H1 (cell line): ENCODE data around the gene GSTM3. TPM values are rescaled to one million over a fixed set of nuclear protein-coding genes. Genes with fewer than 3 reads are reported as not detected.

Experiments
- CTCF ChIA-PET: fragments of 300-600 bp; sonication (Branson Sonifier 250); formaldehyde crosslinking; loops from one replicate; lab custom pipeline; 2021; ENCODE audit not compliant: partially characterized antibody; lab: Charles Lee
- POLR2A ChIA-PET: fragments of 300-600 bp; sonication (Branson Sonifier 250); formaldehyde crosslinking; loops from one replicate; lab custom pipeline; 2021; ENCODE audit warnings: inconsistent platforms; ENCODE audit not compliant: partially characterized antibody; lab: Charles Lee
- DNase-seq, 2 experiments: peaks; one replicate each; pipeline versions ENCODE4 v3.0.0 to v3.0.0-alpha.2; 2010 to 2022; ENCODE audit warnings: low spot score in 2 of 2, low read depth in 1 of 2, mixed read lengths in 1 of 2
- FAIRE-seq: peaks from 2 replicates; lab custom pipeline; 2011; peaks lifted over from hg19 to GRCh38; lab: Jason Lieb, UNC
- H2AFZ ChIP-seq: 2 replicates; pipeline ENCODE4 v1.8.1; 2012; ENCODE audit warnings: low read length, inconsistent platforms
- H2AK5ac ChIP-seq: 2 replicates; pipeline ENCODE4 v1.6.1; 2013; ENCODE audit warnings: low read depth, low read length
- H2BK120ac ChIP-seq: replicated peaks from 2 replicates; pipeline ENCODE3; 2013; ENCODE audit warnings: low read depth, low read length, inconsistent platforms
- H2BK12ac ChIP-seq: 2 replicates; pipeline ENCODE4 v1.6.1; 2013; ENCODE audit warnings: low read depth, low read length
- H2BK15ac ChIP-seq: 2 replicates; pipeline ENCODE4 v1.6.1; 2013; ENCODE audit warnings: low read length
- H2BK20ac ChIP-seq: 2 replicates; pipeline ENCODE4 v1.6.1; 2013; ENCODE audit warnings: low read length
- H2BK5ac ChIP-seq: 2 replicates; pipeline ENCODE4 v1.6.1; 2013; ENCODE audit warnings: low read depth, low read length
- H3K14ac ChIP-seq: 2 replicates; pipeline ENCODE4 v1.6.1; 2013; ENCODE audit warnings: inconsistent platforms; ENCODE audit not compliant: insufficient read length
- H3K18ac ChIP-seq: 2 replicates; pipeline ENCODE4 v1.6.1; 2013; ENCODE audit warnings: low read length; ENCODE audit errors: extremely low read depth
- H3K23ac ChIP-seq: 2 replicates; pipeline ENCODE4 v1.6.1; 2013; ENCODE audit warnings: inconsistent platforms; ENCODE audit not compliant: insufficient read length
- H3K23me2 ChIP-seq: 2 replicates; pipeline ENCODE4 v1.6.1; 2013; ENCODE audit warnings: low read depth, low read length
- H3K27ac ChIP-seq: 2 replicates; pipeline ENCODE4 v1.6.1; 2011; ENCODE audit warnings: low read depth, low read length, inconsistent platforms
- H3K27me3 ChIP-seq, 4 experiments: replicated peaks in 1 of 4; 1 replicate in 1 of 4; 2 replicates in 3 of 4; pipeline versions ENCODE4 v1.6.1 to v1.8.1; 2011 to 2013; ENCODE audit warnings: low read length in 3 of 4, mild to moderate bottlenecking in 3 of 4, inconsistent platforms in 2 of 4, mixed read lengths in 2 of 4, moderate library complexity in 1 of 4; ENCODE audit not compliant: control insufficient read depth in 3 of 4, insufficient read depth in 3 of 4; ENCODE audit errors: extremely low read depth in 1 of 4
- H3K36me3 ChIP-seq, 4 experiments: 2 replicates each; pipeline versions ENCODE4 v1.6.1 to v1.8.1; 2011 to 2013; ENCODE audit warnings: mild to moderate bottlenecking in 4 of 4, low read length in 3 of 4, moderate library complexity in 2 of 4, control low read depth in 1 of 4, inconsistent platforms in 1 of 4; ENCODE audit not compliant: insufficient read depth in 4 of 4, control insufficient read depth in 2 of 4
- H3K4ac ChIP-seq: replicated peaks from 2 replicates; pipeline ENCODE3; 2013; ENCODE audit warnings: low read length, low read depth, mixed read lengths, inconsistent platforms; ENCODE audit not compliant: insufficient read length
- H3K4me1 ChIP-seq, 4 experiments: replicated peaks in 1 of 4; 1 replicate in 1 of 4; 2 replicates in 3 of 4; pipeline versions ENCODE4 v1.6.1 to v1.8.1; 2011 to 2013; ENCODE audit warnings: low read length in 3 of 4, inconsistent platforms in 2 of 4, mixed read lengths in 1 of 4; ENCODE audit not compliant: insufficient read depth in 4 of 4, control insufficient read depth in 3 of 4
- H3K4me2 ChIP-seq, 2 experiments: 2 replicates each; pipeline versions ENCODE4 v1.6.1 to v1.8.1; 2011 to 2013; ENCODE audit warnings: low read depth in 2 of 2, low read length in 2 of 2, control low read depth in 1 of 2, inconsistent platforms in 1 of 2, mild to moderate bottlenecking in 1 of 2; ENCODE audit not compliant: insufficient read depth in 1 of 2
- H3K4me3 ChIP-seq, 4 experiments: fragments of 200-600, 300-600 bp in 1 of 4; sonication (generic), shearing (Covaris generic), sonication (Bioruptor Twin) in 1 of 4; 2 replicates each; pipeline versions ENCODE4 v1.5.1 to v1.8.1; 2011 to 2016; ENCODE audit warnings: low read length in 4 of 4, low read depth in 3 of 4, control low read depth in 2 of 4, inconsistent platforms in 2 of 4, mild to moderate bottlenecking in 2 of 4, mixed read lengths in 1 of 4, moderate library complexity in 1 of 4; ENCODE audit not compliant: insufficient read depth in 2 of 4; ENCODE audit errors: extremely low read depth in 1 of 4
- H3K56ac ChIP-seq: replicated peaks from 2 replicates; pipeline ENCODE3; 2013; ENCODE audit warnings: low read depth, mild to moderate bottlenecking, mixed read lengths, low read length, inconsistent platforms; ENCODE audit not compliant: insufficient read length
- H3K79me1 ChIP-seq: 2 replicates; pipeline ENCODE4 v1.6.1; 2013; ENCODE audit warnings: low read depth, low read length, control low read depth
- H3K79me2 ChIP-seq, 2 experiments: 2 replicates each; pipeline versions ENCODE4 v1.6.1 to v1.8.1; 2012 to 2013; ENCODE audit warnings: low read length in 2 of 2, mild to moderate bottlenecking in 2 of 2, inconsistent platforms in 1 of 2; ENCODE audit not compliant: insufficient read depth in 2 of 2, control insufficient read depth in 1 of 2
- H3K9ac ChIP-seq, 4 experiments: replicated peaks in 1 of 4; 1 replicate in 1 of 4; 2 replicates in 3 of 4; pipeline versions ENCODE4 v1.6.1 to v1.8.1; 2011 to 2013; ENCODE audit warnings: low read depth in 3 of 4, low read length in 3 of 4, control low read depth in 2 of 4, mild to moderate bottlenecking in 2 of 4, moderate library complexity in 2 of 4, inconsistent platforms in 1 of 4; ENCODE audit errors: extremely low read depth in 1 of 4
- H3K9me3 ChIP-seq, 2 experiments: 2 replicates each; pipeline versions ENCODE4 v1.6.1 to v1.8.1; 2012 to 2013; ENCODE audit warnings: mild to moderate bottlenecking in 2 of 2, moderate library complexity in 2 of 2, control low read depth in 1 of 2, inconsistent platforms in 1 of 2, low read depth in 1 of 2, low read length in 1 of 2, mixed read lengths in 1 of 2; ENCODE audit not compliant: insufficient read depth in 2 of 2
- H4K20me1 ChIP-seq, 2 experiments: replicated peaks in 1 of 2; 2 replicates each; pipeline versions ENCODE3 to v1.8.1; 2011 to 2013; ENCODE audit warnings: inconsistent platforms in 2 of 2, low read length in 2 of 2, mild to moderate bottlenecking in 1 of 2; ENCODE audit not compliant: insufficient read depth in 2 of 2, control insufficient read depth in 1 of 2
- H4K5ac ChIP-seq: 2 replicates; pipeline ENCODE4 v1.6.1; 2013; ENCODE audit warnings: low read length, low read depth, mixed read lengths, inconsistent platforms; ENCODE audit not compliant: insufficient read length
- H4K8ac ChIP-seq: 2 replicates; pipeline ENCODE4 v1.8.0; 2013; ENCODE audit warnings: mild to moderate bottlenecking, moderate library complexity, low read length, inconsistent platforms; ENCODE audit not compliant: insufficient read depth; ENCODE audit errors: extremely low read depth
- H4K91ac ChIP-seq: replicated peaks from 2 replicates; pipeline ENCODE3; 2013; ENCODE audit warnings: low read length, mixed read lengths, inconsistent platforms; ENCODE audit not compliant: insufficient read length
- ASH2L ChIP-seq: fragments of 200-600, 300-600 bp; sonication (generic); IDR thresholded peaks from one replicate; pipeline ENCODE4 v1.7.1; 2017; ENCODE audit warnings: low read length
- CBX8 ChIP-seq: fragments of 300-800, 300-1000 bp; sonication (generic); IDR thresholded peaks from 2 replicates; pipeline ENCODE4 v1.7.1; 2016; ENCODE audit warnings: low read depth, low read length, borderline replicate concordance
- HDAC2 ChIP-seq, 2 experiments: fragments of 300-600 bp in 1 of 2; sonication (generic) in 1 of 2; IDR thresholded peaks; 2 replicates each; pipeline ENCODE4 v1.6.1; 2011 to 2012; ENCODE audit warnings: low read depth in 2 of 2, low read length in 2 of 2, mild to moderate bottlenecking in 2 of 2, moderate library complexity in 2 of 2, borderline replicate concordance in 1 of 2, inconsistent platforms in 1 of 2
- NRF1 ChIP-seq: IDR thresholded peaks from 2 replicates; pipeline ENCODE4 v1.6.1; 2011; ENCODE audit warnings: mild to moderate bottlenecking, low read depth, low read length, improper control_type of control experiment
- RFX5 ChIP-seq: IDR thresholded peaks from 2 replicates; pipeline ENCODE4 v1.6.1; 2011; ENCODE audit warnings: low read depth, low read length, improper control_type of control experiment, borderline replicate concordance
- RNF2 ChIP-seq: fragments of 200-900, 300-1000 bp; sonication (generic); IDR thresholded peaks from 2 replicates; pipeline ENCODE4 v1.7.1; 2016; ENCODE audit warnings: borderline replicate concordance, low read depth, mild to moderate bottlenecking, antibody characterized with exemption, low read length; ENCODE audit not compliant: poor library complexity, severe bottlenecking; ENCODE audit errors: missing control alignments
- SIX5 ChIP-seq: IDR thresholded peaks from 2 replicates; pipeline ENCODE4 v1.6.1; 2011; ENCODE audit warnings: mild to moderate bottlenecking, low read depth, low read length
- SP4 ChIP-seq: IDR thresholded peaks from 2 replicates; pipeline ENCODE4 v1.6.1; 2012; ENCODE audit warnings: low read length, inconsistent platforms
- TAF7 ChIP-seq: optimal IDR thresholded peaks from 2 replicates; pipeline ENCODE3; 2011; ENCODE audit warnings: low read depth, mild to moderate bottlenecking, inconsistent platforms, low read length, moderate library complexity, borderline replicate concordance
- TBP ChIP-seq: IDR thresholded peaks from 2 replicates; pipeline ENCODE4 v1.6.1; 2011; ENCODE audit warnings: low read depth, low read length, improper control_type of control experiment
- YY1 ChIP-seq: IDR thresholded peaks from 2 replicates; pipeline ENCODE4 v1.6.1; 2011; ENCODE audit warnings: low read depth, mild to moderate bottlenecking, low read length
- WGBS, 2 experiments: shearing (Covaris generic) in 1 of 2; methylation state at CpG; one replicate each; pipeline versions ENCODE4 v1.1.6 to v1.1.7; 2013 to 2015; ENCODE audit warnings: low lambda C conversion rate in 2 of 2, mixed read lengths in 2 of 2, inconsistent platforms in 1 of 2, low coverage in 1 of 2, missing lambda C conversion rate in 1 of 2; ENCODE audit not compliant: insufficient replicate concordance in 2 of 2, insufficient coverage in 1 of 2, insufficient read length in 1 of 2; ENCODE audit errors: extremely low coverage in 1 of 2, missing lambda C conversion rate in 1 of 2; 5-methylcytosine and 5-hydroxymethylcytosine counted together
- polyA plus RNA-seq, 7 experiments: library from polyadenylated mRNA; depleted of rRNA in 3 of 7; stranded (reverse) in 5 of 7; unstranded in 2 of 7; fragments of >200 nt in 5 of 7; fragments of 200-250 nt in 2 of 7; gene quantifications; 1 replicate in 5 of 7; 2 replicates in 1 of 7; 4 replicates in 1 of 7; pipeline versions ENCODE4 v1.2.1 to v1.2.3, GENCODE V29; 2011 to 2013; ENCODE audit warnings: missing spikeins in 2 of 7, mixed read lengths in 2 of 7
- total RNA-seq: library from RNA; stranded (reverse); fragmentation: NEBNext Ultra II Directional; extraction: Animal tissue kit (Norgen Biotek cat#: 25700); gene quantifications from 2 replicates; pipeline ENCODE4 v1.2.1, GENCODE V29; 2021
- TF ChIP-seq, protein P1 (sequence below): IDR thresholded peaks from 2 replicates; pipeline ENCODE4 v1.6.1; 2012; ENCODE audit warnings: low read length, inconsistent platforms
- TF ChIP-seq, protein P2 (sequence below): IDR thresholded peaks from 2 replicates; pipeline ENCODE4 v1.6.1; 2012; ENCODE audit warnings: inconsistent platforms

GSTM3 gene
- total and polyA plus RNA-seq, 2 of the 8 experiments (the other 6 are each of a cell fraction or from before 2014, with no cell fraction given): 2.2 to 5.1 TPM

DNA sequence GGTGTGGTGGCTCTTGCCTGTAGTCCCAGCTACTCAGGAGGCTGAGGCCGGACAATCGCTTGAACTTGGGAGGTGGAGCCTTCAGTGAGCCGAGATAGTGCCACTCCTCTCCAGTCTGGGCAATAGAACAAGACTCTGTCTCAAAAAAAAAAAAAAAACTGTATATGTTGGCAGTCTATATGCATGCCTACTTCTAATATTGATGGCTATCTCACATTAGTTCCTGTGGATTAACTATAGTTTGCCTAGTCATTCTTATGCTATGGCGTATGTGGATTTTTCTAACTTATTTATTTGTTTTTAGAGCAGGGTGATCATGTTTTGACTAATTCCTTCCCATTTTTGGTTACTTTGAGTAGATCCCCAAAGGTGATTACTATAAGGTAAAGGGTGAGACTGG, 43.8 kb downstream of the GSTM3 start:
- WGBS, 2 experiments: 87% methylated on average over 4 of the region's 4 CpGs; no CpG with 5 or more reads in 1 of the 2 experiments
- H2AK5ac ChIP-seq: no peak overlapping the region
- no peak overlapping the region for H3K23ac ChIP-seq
- H4K8ac ChIP-seq: no peak overlapping the region
- no peak overlapping the region for H2BK20ac ChIP-seq
- no peak overlapping the region for H2AFZ ChIP-seq
- H2BK15ac ChIP-seq: no peak overlapping the region
- no peak overlapping the region for H2BK5ac ChIP-seq
- ChIA-PET CTCF (no interaction called here), POLR2A (no interaction called here)
- no peaks in the 10 kb centered on the region for H3K79me1 ChIP-seq
- no peak overlapping the region for H2BK12ac ChIP-seq
- H3K4me2 ChIP-seq: no peak overlapping the region
- H3K27ac ChIP-seq: no peak overlapping the region
- no peak overlapping the region for H3K14ac ChIP-seq
- H3K36me3 ChIP-seq: no peaks in the 10 kb centered on the region
- no peak overlapping the region for H3K4me3 ChIP-seq
- H3K4ac ChIP-seq: no peak overlapping the region
- no peak overlapping the region for H3K9ac ChIP-seq
- no peak for FAIRE-seq
- no peaks in the 10 kb centered on the region for H3K79me2 ChIP-seq
- H4K5ac ChIP-seq: no peak overlapping the region
- no peaks in the 10 kb centered on the region for H3K4me1 ChIP-seq
- DNase-seq: no peak
- no peak overlapping the region for H2BK120ac ChIP-seq
- H3K9me3 ChIP-seq: no peaks in the 10 kb centered on the region
- no peak overlapping the region for H3K18ac ChIP-seq
- no peak overlapping the region for H3K56ac ChIP-seq
- no peaks in the 10 kb centered on the region for H3K23me2 ChIP-seq
- no peaks in the 10 kb centered on the region for H3K27me3 ChIP-seq
- H4K91ac ChIP-seq: no peak overlapping the region
- no peaks in the 10 kb centered on the region for H4K20me1 ChIP-seq
- TF ChIP-seq TBP (no peak), YY1 (no peak), HDAC2 (IDR thresholded peaks at IDR 0.05; ENCODE audit: borderline replicate concordance in 1 of 2, low read depth in 2 of 2, low read length in 2 of 2) (no peak), TAF7 (no peak), SIX5 (no peak), NRF1 (no peak), SP4 (no peak), RFX5 (no peak), ASH2L (no peak), CBX8 (no peak), RNF2 (no peak)
- TF ChIP-seq, protein P1, sequence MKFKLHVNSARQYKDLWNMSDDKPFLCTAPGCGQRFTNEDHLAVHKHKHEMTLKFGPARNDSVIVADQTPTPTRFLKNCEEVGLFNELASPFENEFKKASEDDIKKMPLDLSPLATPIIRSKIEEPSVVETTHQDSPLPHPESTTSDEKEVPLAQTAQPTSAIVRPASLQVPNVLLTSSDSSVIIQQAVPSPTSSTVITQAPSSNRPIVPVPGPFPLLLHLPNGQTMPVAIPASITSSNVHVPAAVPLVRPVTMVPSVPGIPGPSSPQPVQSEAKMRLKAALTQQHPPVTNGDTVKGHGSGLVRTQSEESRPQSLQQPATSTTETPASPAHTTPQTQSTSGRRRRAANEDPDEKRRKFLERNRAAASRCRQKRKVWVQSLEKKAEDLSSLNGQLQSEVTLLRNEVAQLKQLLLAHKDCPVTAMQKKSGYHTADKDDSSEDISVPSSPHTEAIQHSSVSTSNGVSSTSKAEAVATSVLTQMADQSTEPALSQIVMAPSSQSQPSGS: no peak
- TF ChIP-seq, protein P2, sequence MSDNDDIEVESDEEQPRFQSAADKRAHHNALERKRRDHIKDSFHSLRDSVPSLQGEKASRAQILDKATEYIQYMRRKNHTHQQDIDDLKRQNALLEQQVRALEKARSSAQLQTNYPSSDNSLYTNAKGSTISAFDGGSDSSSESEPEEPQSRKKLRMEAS: no peak
